Measurements from ENCODE around the gene RPS21.

The RPS21 gene

GRCh38 chr20:62389601-62390087 is 2.7 kb downstream of the RPS21 start:
- TF ChIP-seq GATA1 (IDR thresholded peaks at IDR 0.05; ENCODE audit: low read depth, low read length), result no peak
- TF ChIP-seq POLR2A (IDR thresholded peaks at IDR 0.05; ENCODE audit: low read length), result no peak
- no peak for DNase-seq

DNA sequence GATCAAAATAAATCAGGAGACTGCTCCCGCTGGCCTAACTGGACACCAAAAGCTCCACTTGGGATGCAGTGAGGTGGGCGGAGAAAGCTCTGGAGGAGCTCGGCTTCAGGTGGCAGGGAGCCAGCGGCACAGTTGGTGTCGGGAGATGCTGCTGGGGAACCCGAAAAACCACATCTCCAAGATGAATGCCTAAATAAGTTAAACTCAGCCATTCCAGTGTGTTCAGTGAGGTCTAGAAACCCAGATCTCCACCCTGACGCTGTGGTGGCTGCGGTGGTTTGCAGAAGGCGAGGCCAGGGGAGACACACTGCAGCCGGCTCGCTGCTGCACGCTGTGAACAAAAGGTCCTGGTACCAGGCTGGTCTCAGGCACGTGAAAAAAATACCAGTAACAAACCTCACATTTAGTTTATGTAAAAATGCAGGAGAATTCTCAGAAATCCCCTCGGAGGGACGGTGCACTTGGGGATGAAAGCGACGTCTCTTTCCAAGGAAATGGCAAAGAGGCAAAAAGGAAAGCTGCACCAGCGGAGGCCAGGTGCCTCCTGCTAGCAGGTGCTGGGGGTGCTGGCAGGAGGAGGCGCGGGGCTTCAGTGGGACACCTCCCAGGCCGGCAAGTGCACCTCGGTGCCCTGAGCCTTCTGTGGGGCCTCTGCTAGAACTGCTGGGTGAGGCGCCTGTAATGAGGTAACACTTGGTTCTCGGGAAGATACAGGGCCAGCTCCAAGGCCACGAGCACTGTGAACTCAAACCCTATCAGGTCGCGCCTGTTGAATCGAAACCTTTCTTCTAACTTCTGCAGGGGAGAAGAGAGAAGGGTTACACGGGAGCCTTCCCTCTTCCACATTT is 3.6 kb downstream of the RPS21 start:
- TF ChIP-seq POLR2A (IDR thresholded peaks at IDR 0.05; ENCODE audit: low read length) (no peak), GATA1 (IDR thresholded peaks at IDR 0.05; ENCODE audit: low read depth, low read length) (no peak)
- DNase-seq, result no peak

DNA sequence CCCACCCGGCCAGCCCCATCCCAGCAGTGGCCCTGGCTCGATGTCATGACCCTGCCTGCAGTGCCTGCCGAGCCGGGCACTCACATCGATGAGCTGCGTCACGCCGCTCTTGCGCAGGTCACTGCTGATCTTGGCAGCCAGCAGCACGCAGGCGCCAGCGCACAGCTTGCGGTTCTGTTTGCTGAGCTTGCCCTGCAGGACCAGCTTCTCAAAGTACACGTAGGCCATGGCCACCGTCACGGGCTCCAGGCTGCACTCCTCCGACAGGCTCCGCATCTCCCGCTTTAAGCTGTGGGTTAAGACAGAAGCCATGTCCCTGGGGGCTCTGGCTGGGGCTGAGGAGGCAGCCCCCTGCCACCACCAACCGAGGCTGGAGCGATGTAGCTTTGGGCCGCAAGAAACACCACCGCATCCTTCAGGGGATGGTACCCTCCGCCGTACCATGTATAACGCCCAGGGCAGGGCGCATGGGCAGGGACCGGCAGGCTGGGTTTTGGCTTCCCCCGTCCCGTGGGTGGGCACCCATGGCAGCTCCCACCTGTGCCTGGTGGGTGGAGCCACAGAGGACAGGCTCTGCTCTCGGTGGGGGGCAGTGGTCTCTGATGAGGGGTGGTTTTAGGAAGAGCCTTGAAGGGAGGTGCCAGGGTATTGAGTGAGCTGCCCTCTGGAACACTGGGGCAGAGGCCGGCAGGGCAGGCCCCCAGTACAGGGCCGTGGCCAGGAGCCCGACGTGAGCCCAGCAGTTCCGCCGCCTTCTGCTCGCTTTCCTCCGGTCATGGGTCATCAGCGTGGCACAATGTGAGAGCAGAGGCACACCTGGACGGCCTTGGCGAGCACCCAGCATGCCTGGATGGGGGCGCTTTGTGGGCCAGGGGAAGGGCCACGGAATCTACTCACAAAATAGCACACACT is 4.5 kb downstream of the RPS21 start:
- no peak for DNase-seq
- TF ChIP-seq POLR2A (IDR thresholded peaks at IDR 0.05; ENCODE audit: low read length), result no peak
- no peak for TF ChIP-seq GATA1 (IDR thresholded peaks at IDR 0.05; ENCODE audit: low read depth, low read length)

DNA sequence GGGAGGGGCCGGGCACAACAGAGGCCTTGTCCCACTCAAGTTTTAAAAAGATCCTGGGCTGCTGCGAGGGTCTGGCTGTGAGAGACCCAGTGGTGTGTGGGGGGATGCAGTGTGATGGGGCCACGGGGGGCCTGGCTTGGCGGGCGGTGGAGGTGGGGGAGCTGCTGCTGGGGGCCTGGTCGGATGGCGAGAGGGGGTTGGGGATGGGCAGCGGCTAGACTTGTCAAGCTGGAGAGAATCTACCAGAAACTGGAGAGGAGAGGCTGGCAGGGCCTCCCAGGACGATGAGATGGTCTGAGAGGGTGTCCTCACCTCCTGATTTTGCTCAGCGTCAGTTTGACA is 5.1 kb downstream of the RPS21 start:
- DNase-seq, result no peak
- TF ChIP-seq GATA1 (IDR thresholded peaks at IDR 0.05; ENCODE audit: low read depth, low read length), result no peak
- TF ChIP-seq POLR2A (IDR thresholded peaks at IDR 0.05; ENCODE audit: low read length), result no peak

- DNase-seq, result no peak
- TF ChIP-seq GATA1 (IDR thresholded peaks at IDR 0.05; ENCODE audit: low read depth, low read length), result no peak
Measured at GRCh38 chr20:62392621-62393334, 5.9 kb downstream of the RPS21 start.

DNA sequence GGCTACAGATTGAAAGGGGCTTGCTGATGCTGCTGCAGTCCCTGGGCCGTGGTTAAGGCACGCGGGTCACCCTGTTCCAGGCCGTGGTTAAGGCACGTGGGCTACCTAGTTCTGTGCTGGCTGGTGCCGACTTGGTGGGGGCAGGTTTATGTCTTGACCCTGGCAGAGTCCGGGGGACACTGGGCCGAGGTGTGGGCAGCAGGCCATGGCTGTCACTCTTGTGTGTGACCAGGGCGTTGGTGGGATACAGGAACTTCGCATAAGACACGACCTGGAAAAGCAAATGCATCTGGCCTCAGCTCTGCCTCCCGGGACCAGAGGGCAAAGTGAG is 6.4 kb downstream of the RPS21 start:
- no peak for DNase-seq
- TF ChIP-seq POLR2A (IDR thresholded peaks at IDR 0.05; ENCODE audit: low read length) (no peak), GATA1 (IDR thresholded peaks at IDR 0.05; ENCODE audit: low read depth, low read length) (no peak)

GRCh38 chr20:62393830-62394229 is 6.9 kb downstream of the RPS21 start:
- no peak for TF ChIP-seq GATA1 (IDR thresholded peaks at IDR 0.05; ENCODE audit: low read depth, low read length)
- no peak for TF ChIP-seq POLR2A (IDR thresholded peaks at IDR 0.05; ENCODE audit: low read length)
- DNase-seq, result no peak

DNA sequence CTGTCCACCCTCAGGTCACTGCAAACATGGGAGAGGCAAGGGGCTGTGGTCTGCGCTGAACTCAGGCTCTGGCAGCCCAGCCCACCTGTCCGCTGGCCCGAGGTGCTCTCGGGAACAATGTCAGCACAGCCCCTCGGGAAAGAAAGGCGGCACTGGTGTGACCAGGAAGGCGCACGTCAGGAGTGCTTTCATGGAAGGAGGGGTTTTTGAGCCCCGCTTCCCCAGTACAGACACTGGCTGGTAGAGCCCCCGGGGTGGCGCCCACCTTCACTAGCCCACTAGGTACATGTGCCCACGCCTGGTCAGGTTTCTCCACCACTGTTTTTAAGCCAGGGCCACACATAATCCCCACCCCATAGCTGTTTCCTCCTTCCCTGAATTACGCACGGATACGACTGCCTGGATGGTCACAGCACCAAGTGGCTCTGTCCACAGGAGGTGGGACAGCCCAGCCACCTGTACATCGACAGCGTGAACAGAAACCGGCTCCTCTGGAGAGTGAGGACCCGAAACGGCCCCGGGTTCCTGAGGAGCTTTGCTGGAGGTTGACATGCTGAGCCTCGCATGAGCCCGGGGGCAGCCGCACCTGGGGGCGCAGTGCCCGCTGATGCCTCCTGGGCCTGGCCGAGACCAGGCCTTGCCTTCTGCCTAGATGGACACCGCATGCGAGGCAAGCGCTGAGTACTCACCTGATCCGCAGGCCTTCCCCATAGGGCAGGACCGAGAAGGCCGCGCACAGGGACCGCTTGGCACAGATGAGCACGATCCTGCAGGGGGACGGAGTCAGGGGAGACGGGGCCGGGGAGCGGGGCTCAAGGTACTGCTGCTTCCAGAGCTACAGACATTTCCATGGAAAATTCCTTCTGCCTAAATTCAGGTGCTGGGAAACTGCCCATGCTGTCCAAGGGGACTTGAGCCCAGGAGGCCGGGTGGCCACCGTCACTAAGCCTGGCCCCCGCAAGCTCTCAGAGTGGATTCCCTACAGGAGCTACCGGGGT is 7.6 kb downstream of the RPS21 start:
- no peak for DNase-seq
- TF ChIP-seq POLR2A (IDR thresholded peaks at IDR 0.05; ENCODE audit: low read length) (no peak), GATA1 (IDR thresholded peaks at IDR 0.05; ENCODE audit: low read depth, low read length) (no peak)

GRCh38 chr20:62395311-62396242 is 8.7 kb downstream of the RPS21 start:
- no peak for TF ChIP-seq GATA1 (IDR thresholded peaks at IDR 0.05; ENCODE audit: low read depth, low read length)
- no peak for TF ChIP-seq POLR2A (IDR thresholded peaks at IDR 0.05; ENCODE audit: low read length)
- DNase-seq, result no peak

DNA sequence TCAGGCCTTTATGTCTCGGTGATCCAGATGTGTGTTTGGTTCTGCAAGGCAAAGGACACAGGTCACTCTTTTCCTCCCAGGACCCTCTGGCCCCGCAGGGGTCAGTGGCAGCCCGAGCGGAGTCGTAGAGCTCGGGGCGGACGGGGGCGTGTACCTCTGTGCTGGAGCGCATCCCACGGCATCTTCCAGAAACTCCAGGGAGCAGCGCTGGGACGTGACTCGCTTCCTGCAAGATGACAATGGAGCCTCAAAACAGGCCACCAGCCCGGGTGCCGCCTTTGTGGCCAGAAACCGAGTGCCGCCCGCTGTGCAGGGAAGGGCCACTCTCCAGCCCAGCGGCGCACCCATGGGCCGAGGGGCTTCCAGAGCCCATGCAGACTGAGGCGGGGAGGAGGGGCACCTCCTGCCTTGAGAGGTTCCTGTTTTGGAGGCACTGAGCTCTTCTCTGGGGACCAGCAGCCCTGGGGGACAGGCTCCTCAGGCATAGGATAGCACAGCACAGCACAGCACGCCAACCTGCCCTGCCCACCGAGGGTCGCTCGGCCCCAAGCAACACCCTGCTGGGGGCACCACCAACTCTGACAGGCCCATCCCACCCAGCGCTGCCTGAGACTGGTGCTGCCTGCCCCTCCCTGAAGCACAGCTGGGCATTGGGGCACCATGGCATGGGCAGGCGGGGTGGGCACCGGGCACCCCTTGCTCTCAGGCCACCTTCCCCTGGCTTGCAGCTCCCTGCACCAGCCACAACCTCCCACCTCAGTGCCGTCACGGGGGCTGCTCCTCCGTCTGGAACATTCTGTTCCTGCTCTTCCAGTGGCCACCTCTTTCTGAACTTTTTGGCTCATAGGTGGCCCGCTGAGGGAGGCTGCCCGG is 9.7 kb downstream of the RPS21 start:
- TF ChIP-seq POLR2A (IDR thresholded peaks at IDR 0.05; ENCODE audit: low read length), result no peak
- no peak for TF ChIP-seq GATA1 (IDR thresholded peaks at IDR 0.05; ENCODE audit: low read depth, low read length)
- no peak for DNase-seq
